Dedifferentiated amniotic fluid mesenchymal stem cell (primary cell): ENCODE results near the gene DNAJB7.
A peak's percentile ranks its signal among the peaks of the same experiment; 100 is the strongest.
"Not testable (repeated sequence)": the region's sequence is repeated elsewhere in the genome, so short reads cannot be mapped to it uniquely, and the experiment has no call there.

Experiments used
- DNase-seq: peaks from one replicate; pipeline ENCODE4 v3.0.0-alpha.2; 2016; ENCODE audit errors: extremely low spot score

Gene DNAJB7

DNA sequence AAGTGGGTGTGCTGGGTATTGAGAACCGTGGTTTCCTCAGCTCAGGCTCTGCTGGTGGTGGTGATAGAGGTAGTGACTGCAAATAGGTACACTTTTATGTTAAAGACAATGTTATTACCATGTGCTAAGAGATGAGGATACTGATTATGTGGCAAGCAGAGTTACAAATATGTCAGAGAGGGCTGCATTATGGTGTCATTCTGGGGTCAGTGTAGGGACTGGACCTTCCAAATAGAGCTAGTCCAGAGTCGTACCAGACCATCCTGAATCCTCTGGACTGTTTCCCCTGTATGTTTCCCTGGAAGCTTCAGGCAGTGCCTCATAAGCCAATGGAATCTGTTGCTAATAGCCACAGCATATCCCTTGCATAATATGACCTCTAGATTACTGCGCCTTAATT is at the start of gene DNAJB7:
Gene DNAJB7 (minus strand): TSS at position 101 of the 400 bp plus-strand sequence. CDS start 119 bp downstream, outside the sequence.
- DNase-seq = no peak

DNA sequence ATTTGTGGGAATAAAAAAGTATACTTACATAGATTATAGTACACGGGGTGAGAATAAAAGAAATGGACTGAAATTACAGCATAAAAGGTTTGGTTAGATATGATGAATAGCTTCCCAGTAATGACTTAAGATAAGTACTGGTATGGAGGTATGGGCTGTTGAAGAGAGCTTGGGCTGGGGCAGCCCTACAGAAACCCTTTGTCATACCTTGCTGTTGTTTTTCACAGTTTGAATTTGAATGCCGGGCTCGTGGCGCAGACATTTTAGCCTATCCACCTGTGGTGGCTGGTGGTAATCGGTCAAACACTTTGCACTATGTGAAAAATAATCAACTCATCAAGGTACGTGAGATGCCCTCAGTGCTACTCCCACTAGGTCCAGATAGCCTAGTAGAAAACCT is 47.0 kb upstream of the DNAJB7 start:
- DNase-seq = no peak

DNA sequence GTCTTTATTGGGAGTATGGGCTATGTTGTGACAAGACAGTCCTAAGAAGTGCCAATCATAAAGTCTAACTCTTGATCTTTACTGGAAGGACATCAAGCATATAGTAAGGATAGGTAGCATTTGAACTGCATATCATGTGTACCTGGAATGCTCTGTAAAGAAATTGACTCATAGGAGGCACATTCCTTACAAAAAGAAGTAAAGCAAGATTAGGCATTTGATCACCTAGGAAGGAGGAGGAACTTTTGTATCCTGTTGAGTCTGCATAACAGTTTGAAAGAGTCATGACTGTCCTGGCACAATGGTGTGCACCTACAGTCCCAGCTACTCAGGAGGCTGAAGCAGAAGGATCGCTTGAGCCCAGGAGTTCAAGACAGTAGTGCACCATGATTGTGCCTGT is 42.2 kb upstream of the DNAJB7 start:
- no peak for DNase-seq

DNA sequence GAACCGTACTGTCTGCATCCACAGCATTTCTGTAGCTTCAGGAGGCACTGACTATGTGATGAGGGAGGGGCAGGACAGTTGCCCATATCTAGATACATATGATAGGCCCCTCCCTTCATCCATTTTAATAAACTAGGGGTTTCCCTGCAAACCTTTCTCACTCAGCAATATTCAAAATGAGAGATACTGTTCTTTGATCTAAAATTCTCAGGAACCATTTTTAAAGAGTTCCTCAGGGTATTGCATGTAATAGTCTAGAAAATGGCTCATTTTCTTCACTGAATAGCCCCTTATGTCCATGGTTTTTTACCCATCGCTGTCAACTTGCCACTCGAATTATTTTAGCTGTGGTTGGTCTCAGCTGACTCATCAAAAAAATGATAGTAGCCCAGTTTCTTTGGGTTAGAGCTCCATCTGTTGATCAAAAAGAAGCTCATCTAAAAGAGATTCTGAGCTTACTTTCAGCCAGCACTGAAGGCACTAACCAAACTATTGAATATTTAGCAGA is 37.0 kb upstream of the DNAJB7 start:
- DNase-seq = peak; percentile 76

DNA sequence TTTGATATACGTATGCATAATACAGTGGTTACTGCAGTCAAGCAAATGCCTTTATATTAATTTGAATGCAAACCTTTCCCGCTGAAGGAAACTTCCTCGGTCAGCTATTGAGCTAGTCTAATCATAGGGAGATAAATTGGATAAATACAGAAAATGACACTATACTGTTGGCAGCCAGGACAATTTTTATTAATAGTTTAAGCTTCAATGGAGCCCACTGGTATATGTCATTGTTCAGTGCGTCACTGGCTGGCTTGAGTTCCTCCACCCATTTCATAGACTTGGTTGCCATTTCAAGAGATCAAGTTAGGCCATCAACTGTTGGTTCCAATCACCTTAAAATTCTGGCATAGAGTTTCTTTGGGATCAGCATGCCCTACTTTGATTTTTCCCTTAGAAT is 32.5 kb upstream of the DNAJB7 start:
- DNase-seq = no peak

DNA sequence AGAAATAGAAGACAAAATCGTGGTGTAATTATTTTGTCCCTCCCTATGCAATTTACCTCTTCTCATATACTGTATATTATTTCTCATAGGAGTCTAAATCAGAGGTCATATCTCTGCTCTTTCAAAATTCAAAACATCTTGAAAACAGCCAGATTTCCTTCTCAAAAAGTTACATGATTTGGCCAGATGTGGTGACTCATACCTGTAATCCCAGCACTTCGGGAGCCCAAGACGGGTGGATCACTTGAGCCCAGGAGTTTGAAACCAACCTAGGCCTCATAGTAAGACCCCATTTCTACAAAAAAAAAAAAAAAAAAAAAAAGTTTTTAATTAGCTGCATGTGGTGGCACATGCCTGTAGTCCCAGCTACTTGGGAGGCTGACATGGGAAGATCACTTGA is 29.0 kb upstream of the DNAJB7 start:
- no peak for DNase-seq

DNA sequence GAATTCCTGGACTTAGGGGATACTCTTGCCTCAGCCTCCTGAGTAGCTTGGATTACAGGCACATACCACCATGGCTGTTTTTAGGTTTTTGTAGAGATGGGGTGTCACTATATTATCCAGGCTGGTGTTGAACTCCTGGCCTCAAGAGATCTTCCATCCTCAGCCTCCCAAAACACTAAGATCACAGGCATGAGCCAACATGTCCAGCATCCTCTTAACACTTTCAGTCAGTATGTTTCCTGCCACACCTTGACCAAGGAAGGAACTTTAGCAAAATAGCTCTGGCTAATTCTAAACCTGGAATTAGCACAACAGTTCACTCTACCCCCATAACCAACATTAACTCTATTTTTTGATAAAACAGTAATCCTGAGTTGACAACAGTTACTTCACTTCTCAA is 27.2 kb upstream of the DNAJB7 start:
- DNase-seq = no peak

DNA sequence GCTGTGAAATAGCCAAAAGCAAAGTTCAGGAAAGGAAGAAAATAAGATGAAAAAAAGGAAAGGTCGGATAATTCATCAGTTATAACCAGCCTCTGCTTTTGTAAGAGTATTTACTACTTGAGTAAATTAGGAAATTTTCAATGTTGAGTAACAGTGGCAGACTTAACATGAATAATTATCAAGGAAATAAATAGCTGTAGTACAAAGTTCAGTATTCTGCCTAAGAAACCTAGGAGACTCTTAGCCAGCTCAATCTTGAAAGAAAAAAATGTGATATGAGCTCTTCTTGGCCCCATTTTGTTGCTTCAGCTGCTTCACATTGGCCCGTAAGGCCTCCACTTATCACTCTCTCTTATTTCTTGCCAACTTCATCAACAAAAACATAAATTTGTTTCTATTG is 17.0 kb upstream of the DNAJB7 start:
- no peak for DNase-seq

DNA sequence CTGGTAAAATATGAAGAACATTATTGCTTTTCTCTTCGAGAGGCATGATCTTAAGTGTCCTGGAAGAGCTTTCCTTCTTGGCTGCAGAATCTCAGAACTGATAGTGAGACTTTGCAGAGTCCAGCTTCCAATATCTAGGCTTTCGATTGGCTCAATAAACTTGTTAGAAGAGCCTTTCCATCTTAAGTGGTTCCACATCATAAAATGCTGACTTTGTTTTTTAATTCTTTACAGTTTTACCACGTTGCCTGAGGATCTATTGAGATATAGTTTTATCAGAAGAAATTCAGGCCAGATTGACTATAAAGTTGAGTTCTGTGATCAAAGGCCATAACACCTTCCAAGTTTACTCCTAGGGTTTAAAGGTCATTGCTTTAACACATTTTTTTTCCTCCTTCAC is 15.6 kb upstream of the DNAJB7 start:
- DNase-seq = no peak

DNA sequence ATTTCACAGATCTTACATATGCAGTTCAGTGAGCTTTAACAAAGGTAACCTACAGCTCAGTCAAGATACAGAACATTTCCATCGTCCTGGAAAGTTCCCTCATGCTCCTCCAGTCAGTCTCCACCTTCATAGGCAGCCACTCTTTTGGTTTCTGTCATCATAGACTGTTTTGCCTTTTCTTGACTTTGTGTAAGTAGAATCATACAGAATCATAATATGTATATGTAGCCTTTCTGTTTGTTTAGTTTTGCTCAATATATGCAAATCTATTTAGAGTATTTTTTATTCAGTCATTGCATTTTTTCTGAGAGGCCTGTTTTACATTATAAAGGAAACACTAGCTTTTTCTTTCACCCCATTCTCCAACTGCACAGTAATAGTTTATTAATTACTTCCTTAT is 15.0 kb upstream of the DNAJB7 start:
- DNase-seq = no peak

DNA sequence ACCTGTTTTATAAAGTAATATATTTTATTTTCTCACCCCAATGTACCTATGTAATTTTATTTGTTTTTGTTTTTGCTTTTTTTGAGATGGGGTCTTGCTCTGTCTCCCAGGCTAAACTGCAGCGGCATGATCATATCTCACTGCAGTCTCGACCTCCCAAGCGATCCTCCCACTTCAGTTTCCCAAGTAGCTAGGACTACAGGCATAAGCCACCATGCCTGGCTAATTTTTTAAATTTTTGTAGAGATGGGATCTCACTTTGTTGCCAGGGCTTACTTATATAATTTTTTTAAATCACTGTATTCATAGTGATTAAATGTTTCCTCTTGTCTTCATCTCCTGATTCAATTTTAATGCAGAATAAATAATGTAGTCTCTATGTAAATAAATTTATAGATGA is 13.2 kb upstream of the DNAJB7 start:
- no peak for DNase-seq

DNA sequence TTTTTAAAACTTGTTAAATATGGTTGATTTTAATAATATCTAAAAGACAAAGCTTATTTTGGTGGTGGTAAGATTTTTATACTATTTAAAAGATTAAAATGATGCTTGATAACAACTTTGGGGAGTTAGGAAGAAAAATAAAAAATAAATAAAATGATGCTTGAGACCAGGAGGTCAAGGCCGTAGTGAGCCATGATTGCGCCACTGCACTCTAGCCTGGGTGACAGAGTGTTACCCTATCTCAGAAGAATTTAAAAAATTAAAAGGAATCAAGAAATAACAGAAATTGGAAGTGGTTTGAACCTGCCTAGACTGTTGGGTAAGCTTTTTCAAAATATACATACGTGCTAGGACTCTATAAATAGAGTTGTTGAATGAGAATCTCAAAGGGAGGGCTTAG is 12.1 kb upstream of the DNAJB7 start:
- no peak for DNase-seq

DNA sequence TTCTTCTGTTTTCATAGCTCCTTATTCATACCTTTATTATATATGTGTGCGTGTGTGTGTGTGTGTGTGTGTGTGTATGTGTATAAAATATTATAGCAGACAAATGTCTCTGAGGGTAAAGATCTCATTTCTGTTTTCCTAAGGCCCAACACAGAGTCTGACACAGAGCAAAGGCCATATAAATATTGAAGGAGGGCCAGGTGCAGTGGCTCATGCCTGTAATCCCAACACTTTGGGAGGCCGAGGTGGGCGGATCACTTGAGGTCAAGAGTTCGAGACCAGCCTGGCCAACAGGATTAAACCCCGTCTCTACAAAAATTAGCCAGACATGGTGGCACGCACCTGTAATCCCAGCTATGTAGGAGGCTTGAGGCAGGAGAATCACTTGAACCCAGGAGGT is 6.5 kb upstream of the DNAJB7 start:
- not testable (repeated sequence) for DNase-seq

DNA sequence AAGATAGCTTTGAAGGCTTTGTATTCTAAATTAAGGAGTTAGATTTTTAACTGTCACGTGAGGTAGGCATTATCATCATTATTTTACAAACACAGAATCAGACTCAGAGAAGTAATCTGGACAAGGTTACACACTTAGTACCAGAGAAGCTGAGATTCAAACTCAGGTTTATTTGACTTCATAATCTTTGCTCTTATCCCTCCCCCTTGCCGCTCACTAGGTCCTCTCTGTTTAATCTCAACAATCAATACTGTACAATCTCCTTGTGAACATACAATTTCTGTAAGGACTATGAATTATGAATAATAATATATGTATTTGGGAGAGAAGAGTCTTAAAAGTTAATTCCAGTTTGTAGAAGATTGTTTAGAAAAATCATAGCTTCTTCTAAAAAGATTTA is 5.2 kb upstream of the DNAJB7 start:
- no peak for DNase-seq

DNA sequence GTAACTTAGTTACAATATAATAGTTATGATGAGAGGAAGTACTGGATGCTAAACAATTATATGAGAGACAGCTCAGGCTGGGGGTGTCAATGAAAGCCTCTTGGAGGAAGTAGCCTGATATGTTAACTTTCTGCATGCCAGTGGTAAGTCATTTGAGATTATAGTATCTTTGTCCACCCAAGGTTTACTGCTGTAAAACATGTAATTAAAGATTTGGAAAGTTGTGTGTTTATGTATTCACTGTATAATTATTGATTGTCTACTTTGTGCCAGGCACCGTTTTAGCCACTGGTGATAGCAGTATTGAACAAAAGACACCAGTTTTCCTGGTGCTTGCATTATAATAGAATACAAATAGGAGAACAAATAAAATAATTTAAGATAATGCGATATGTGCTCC is 624 bp upstream of the DNAJB7 start:
- no peak for DNase-seq

DNA sequence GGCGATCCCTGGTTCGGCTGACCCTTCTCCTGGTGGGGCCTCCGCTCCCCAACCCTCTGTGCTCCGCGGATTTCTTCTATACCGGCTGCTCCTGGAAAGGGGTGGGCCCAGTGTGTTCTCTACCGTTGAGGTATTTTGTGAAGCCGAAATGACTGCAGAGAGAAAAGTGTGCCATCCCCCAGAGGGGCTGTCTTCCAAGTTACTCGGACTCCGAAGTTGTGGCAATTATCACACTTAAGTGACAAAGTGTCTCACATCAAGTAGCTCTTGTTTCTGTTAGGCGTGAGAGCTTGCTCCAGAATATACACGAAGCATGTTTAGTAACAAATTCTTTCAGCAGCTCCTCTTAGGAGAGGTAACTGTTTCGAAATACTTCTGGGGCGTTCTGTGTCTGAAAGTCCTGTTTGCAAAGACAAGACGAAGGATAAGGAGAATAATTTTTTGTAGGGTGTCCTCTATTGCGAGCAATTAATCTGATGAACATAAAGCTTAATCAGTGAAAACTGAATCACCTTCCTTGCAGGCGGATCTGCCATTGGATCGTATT is 4.5 kb downstream of the DNAJB7 start:
- DNase-seq = no peak

DNA sequence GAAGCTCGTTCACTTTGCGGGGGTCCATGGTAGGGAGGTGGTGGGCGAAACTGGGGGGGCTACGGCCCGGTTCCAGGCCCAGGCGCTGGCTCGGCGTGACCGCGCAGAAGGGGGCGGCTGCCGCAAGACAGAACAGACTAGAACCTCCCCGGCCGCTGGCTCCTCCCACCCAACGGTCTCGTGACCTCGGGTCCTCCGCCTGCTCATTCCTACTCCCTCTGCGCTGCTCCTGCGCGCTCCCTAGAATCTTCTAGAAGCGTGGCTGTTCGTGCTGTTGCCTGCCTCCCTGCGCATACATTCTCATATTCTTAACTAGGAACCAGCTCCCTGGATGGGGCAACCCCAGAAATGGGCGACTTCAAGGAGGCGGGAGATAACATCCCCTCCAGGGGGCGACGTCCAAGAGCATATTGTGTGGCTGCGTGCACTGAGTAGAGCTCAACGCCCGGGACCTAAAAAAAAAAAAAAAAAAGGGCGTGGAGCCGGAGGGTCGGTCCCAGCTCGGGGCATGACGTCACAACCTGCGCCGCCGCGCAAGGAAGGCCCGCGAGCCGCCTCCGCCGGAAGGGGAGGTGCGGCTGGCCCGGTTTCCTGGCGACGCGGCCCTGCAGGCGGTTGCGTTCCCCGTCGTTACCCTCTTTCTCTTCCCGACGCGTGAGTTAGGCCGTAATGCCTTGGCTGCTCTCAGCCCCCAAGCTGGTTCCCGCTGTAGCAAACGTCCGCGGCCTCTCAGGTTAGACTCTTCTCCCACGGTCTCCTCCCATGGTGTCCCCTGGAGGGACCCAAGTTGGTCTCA is 5.2 kb downstream of the DNAJB7 start, which contains the start of the genes ST13 and XPNPEP3:
Gene ST13 (minus strand): TSS at position 127 of the 796 bp plus-strand sequence. CDS start 99 bp downstream, at position 28.
Gene XPNPEP3 (plus strand): TSS at position 636 of the 796 bp plus-strand sequence. CDS start 34 bp downstream, at position 670.
- peak; percentile 95 for DNase-seq

DNA sequence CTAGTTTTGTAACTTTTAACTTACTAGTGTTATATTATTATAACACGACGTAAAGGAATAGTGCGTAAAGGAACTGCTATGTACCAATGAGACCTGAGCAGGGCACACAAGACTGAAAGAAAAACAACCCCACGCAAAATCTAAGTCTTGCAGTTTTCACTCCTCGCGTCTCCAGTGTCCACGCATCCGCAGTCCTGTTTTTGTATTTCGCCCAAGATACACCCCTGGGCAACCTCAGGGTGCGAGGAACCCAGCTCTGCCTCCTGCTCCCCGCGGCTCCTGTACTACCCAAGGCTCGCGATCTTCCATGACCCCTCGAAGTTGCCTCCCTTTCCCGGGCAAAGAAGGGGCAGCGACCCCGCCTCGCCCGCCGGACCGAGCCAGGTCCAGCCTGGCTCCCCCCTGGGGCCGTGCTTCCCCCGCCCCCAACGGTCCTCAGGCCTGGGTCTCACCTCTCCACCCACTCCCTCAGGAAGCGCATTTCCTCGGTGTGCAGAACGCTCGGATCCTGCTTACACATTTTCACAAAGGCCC is 5.9 kb downstream of the DNAJB7 start:
- peak; percentile 27 for DNase-seq

DNA sequence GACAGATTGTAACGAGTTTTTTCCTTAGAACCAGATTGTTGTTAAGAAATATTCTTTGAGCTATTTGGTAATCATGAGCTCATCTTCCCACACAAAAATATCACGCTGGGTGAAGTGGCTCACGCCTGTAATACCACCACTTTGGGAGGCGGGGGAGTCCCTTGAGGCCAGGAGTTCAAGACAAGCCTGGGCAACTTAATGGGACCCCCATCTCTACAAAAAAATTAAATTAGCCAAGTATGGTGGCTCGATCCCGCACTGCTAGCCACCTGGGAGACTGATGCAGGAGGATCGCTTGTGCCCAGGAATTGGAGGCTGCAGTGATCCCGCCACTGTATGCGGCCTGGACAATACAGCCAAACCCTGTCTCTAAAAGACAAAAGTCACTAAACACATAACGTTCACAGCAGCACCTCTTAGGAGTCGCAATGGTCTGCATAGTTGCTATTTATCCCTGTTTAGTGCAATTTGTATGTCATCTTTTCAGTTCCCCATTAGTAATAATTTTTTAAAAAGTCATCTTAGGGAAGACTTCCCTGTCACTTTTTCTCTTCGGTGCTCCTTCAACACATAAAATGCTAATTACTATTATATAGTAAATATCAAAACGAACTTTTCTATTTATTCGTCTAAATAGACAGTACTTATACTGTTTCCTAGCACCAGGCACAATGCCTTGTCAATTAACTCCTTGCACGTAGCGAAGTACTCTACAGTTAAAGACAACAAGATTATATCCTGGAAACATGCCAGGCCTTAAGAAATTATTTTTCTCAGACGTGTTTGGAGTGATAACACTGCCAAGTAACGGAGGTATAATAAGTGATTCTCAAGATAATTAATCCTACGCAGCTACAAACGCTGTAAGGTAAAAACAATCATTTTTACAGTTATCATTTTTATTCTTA is 6.6 kb downstream of the DNAJB7 start:
- DNase-seq = no peak

DNA sequence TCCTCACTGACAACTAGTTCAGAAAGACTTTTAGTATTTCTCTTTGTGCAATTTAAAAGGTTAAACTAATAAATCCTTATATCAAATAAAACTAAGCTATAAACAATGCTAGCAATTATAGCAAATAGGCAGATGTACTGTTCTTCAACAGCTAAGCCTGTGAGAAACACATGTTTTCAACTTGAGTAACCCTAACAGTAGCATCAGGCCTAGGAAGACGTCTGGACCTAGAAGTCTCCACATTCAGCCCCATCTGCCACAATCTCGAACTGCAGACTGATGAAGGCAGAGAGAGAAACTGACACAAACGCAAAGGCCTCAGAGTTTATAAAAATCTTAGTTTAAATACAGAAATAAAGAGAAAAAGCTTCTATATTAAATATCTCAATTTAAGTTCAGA is 8.0 kb downstream of the DNAJB7 start:
- no peak for DNase-seq

DNA sequence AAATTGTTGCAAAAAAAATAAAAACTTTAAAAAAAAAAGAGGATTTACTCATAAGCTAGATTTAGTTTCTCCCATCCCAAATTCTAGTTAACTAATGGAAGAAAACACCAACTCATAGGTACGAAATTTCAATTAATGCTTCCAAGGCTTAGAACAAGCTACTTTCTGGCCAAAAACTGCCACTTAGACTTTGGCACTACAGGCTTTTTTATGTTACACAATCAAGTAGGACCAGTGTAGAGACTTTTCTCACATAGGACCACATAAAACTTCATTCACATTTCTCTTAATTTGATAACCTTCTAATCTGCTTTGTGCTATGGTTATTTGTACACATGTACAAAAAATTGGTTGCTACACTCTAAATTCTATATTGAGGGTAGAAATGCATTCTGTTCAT is 8.6 kb downstream of the DNAJB7 start:
- no peak for DNase-seq

DNA sequence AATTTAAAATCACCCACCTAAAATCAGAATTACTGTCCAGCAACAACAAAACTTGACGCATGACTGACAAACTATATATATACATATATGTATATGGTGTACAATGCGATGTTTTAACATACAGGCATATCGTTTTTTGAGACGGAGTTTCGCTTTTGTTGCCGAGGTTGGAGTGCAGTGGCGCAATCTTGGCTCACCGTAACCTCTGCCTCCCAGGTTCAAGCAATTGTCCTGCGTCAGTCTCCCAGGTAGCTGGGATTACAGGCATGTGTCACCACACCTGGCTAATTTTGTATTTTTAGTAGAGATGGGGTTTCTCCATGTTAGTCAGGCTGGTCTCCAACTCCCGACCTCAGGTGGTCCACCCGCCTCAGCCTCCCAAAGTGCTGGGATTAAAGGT is 16.1 kb downstream of the DNAJB7 start:
- DNase-seq = not testable (repeated sequence)
